Esophagus muscularis mucosa (tissue), 3 donors: ENCODE data around the gene EFHC1.

ENCODE experiments used
- EP300 ChIP-seq: sonication (generic); formaldehyde crosslinking; IDR thresholded peaks from one replicate; pipeline ENCODE4 v1.6.1; 2017; ENCODE audit warnings: antibody characterized with exemption
- TF ChIP-seq, protein P1 (sequence below), 3 experiments: fragments of 200-600 bp in 2 of 3; fragments of 450-650 bp in 1 of 3; sonication (generic) in 2 of 3; IDR thresholded peaks; one replicate each; pipeline ENCODE4 v1.5.1; 2017 to 2019; ENCODE audit warnings: antibody characterized with exemption in 3 of 3, mild to moderate bottlenecking in 2 of 3, moderate library complexity in 1 of 3

DNA sequence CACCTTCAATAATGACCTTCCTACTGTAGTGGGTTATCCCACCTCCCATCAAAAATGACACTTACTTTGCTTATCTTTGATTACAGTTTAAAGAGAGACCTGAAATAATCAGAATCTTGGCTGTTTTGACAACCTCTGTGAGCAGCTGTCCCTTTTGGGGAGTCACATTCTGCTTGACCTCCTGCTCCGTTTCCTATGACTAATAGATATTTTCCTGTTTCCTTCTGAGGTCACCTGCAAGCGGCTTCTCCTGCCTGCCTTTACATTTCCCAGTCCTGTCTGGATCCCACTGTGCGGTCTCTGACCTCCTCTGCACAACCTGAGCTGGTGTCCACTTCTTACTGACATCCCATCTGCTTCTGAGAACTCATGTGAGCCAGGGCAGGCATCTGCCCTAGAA, 102.5 kb downstream of the EFHC1 start:
- no peak for TF ChIP-seq EP300
- TF ChIP-seq, protein P1, sequence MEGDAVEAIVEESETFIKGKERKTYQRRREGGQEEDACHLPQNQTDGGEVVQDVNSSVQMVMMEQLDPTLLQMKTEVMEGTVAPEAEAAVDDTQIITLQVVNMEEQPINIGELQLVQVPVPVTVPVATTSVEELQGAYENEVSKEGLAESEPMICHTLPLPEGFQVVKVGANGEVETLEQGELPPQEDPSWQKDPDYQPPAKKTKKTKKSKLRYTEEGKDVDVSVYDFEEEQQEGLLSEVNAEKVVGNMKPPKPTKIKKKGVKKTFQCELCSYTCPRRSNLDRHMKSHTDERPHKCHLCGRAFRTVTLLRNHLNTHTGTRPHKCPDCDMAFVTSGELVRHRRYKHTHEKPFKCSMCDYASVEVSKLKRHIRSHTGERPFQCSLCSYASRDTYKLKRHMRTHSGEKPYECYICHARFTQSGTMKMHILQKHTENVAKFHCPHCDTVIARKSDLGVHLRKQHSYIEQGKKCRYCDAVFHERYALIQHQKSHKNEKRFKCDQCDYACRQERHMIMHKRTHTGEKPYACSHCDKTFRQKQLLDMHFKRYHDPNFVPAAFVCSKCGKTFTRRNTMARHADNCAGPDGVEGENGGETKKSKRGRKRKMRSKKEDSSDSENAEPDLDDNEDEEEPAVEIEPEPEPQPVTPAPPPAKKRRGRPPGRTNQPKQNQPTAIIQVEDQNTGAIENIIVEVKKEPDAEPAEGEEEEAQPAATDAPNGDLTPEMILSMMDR (IDR thresholded peaks at IDR 0.05) = no peak
